Esophagus squamous epithelium (tissue), 4 donors: Measurements from ENCODE around the gene CCL4.

Source experiments
- CTCF ChIP-seq, 6 experiments: fragments of 450-650 bp in 4 of 6; fragments of 200-600 bp in 2 of 6; sonication (generic) in 2 of 6; IDR thresholded peaks; one replicate each; pipeline ENCODE4 v1.5.1; 2016 to 2019; ENCODE audit warnings: antibody characterized with exemption in 6 of 6, mild to moderate bottlenecking in 4 of 6, moderate library complexity in 4 of 6
- POLR2A ChIP-seq, 4 donors: fragments of 450-650 bp; IDR thresholded peaks; one replicate each; pipeline ENCODE4 v1.6.1; 2017; ENCODE audit warnings: antibody characterized with exemption in 4 of 4, mild to moderate bottlenecking in 4 of 4, moderate library complexity in 3 of 4

GRCh38 chr17:36086791-36087190 is 16.8 kb upstream of the CCL4 start:
- TF ChIP-seq CTCF (IDR thresholded peaks at IDR 0.05) (no peak), POLR2A (IDR thresholded peaks at IDR 0.05) (no peak)
